Inflammatory macrophage treated with lipopolysaccharide for 1 hour (primary cell): ENCODE data around the gene ESRRG.
"Not testable (repeated sequence)": the region's sequence is repeated elsewhere in the genome, so short reads cannot be mapped to it uniquely, and the experiment has no call there.

Experiments used
- DNase-seq, 2 donors: peaks; one replicate each; pipeline ENCODE4 v3.0.0-alpha.2; 2020 to 2022

ESRRG gene

DNA sequence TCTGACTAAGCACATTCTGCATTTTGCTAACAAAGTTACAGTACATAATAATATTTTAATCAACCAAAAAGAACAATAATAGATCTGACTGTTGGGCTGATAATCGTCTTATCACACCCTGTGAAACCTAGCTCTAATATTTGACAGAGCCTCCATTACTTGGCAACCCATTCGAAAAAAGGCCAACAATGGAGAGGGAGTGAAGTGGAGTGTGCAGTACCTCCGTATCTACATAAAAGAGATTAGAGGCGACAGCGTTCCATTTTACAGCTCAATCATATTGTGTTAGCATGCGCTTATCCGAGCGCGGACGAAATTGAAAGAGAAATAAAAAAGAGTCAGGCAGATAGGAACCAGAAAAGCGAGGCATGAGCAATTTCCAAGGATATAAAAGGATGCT, 162.7 kb downstream of the ESRRG start:
- no peak for DNase-seq

DNA sequence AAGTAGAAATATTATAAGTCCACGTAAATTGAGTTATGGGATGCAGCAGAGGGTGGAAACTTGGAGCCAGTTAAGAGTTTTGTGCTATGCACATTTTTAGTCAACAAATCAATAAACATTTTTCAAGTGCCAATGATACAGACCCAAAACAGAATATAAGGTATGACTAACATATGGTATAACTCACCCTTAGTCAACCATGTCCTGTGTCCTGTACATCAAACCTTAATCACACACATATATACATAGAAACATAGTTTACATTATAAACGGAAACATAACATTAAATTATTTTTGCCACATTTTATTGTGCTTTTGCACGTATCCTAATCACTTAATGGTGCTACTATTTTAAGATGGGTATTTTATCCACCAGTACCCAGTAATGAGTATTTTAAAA, 163.9 kb downstream of the ESRRG start:
- DNase-seq, result no peak

DNA sequence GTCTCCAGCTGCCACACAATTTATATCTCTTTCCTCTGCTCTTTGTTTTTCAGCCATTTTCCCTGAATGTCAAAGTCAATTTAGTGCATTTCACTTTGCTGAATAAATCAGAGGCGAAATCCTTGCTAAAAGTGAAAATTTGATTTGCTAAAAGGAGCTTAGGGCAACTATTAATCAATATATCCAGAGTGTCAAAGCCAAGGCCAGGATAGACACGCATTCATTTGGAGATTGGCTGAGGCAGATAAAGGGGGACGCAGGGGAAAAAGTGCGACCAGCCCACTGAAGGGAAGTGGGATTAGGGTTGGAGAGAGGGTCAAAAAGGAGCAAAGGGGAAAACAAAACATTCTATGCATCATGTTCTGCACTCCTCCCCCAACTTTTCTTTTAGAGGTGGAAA, 167.6 kb downstream of the ESRRG start:
- DNase-seq, result no peak

DNA sequence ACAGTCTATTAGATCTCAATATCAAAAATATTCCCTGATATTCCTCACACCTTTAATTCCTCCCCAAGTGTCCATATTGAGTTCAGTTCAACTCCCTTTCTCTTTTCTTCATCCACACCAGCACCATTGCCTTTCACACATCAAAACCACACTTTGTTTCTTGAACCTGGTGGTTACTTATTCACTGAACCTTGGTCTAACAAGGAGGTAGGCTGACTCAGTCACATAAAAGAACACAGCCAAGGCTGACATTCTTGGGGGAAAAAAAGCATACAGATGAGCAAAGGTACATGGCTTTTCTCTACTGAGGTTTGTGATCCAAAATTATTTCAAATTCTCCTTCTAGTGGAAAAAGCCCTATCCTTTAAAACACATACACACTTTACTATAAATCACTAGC, 168.3 kb downstream of the ESRRG start:
- no peak for DNase-seq

DNA sequence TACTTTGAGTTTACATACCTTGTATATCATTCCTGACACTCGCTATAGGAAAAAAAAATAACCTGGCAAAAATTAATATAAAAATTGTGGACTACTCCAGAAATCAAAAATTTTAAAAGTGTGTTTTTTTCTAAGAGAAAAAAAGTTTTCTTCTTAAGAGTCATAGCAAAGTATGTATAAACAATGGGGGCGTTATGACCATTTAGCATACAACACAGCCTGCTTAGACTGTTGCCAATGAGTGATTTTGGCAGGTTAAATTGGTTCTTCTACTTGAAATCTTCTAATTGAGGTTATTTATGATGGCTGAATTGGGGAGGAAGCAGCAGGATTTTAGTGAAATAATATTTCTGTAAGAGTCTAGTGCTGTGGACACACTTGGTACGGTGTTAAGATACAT, 169.5 kb downstream of the ESRRG start:
- no peak for DNase-seq

DNA sequence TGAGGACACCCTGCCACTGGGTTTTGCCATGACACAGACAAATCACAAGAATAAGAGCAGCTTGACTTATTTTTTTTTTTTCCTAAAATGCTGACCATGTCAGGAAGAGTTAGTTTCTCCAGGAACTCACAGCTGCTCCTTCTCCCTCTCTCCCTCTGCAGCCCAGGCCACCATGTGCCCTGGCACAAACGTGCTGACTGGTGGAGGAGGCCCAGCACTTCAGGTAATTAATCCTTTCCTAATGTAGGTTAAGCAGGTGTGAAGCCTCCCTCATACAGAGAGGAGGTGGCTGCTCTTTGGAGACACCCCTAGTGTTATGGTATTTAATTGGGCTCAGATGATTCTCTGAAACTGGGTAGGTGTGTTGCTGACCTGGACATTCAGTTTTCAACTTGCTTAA, 170.2 kb downstream of the ESRRG start:
- DNase-seq, result no peak

DNA sequence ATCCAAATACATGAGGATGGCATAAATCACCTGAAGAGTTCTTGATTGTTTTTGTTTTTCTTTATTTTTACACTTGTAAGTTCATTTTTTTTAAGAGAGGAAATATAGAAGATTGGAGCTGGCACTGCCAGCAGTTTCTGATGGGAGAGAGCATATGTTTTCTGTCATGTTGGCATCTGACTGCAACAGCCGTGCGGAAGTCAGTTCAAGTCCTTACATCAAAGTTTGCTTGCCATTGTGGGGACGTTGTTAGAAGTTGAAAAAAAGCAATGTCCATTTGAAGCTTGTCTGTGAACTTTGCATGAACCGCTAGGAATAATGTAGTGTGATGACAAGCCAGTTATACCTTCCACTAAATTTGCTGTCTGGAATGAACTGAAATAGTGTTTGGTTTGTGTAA, 173.4 kb downstream of the ESRRG start:
- DNase-seq, result no peak

DNA sequence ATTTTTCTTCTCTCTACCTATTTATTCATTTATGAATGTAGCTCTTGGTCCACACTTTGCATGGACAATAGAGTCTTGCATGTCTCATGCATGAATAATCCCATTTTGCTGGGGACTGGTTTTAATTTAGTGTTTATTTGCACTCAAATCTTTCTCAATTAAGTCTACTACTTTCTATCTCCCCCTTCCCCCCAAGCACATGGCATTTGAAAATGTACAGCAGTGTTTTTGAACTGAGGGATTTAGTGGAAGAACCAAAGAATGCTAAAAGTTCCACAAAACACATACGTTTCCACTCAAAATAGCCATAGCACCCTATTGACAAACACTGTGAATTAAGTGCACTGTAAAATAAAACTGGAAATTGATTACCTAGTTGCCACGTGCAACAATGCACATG, 180.5 kb downstream of the ESRRG start:
- no peak for DNase-seq

DNA sequence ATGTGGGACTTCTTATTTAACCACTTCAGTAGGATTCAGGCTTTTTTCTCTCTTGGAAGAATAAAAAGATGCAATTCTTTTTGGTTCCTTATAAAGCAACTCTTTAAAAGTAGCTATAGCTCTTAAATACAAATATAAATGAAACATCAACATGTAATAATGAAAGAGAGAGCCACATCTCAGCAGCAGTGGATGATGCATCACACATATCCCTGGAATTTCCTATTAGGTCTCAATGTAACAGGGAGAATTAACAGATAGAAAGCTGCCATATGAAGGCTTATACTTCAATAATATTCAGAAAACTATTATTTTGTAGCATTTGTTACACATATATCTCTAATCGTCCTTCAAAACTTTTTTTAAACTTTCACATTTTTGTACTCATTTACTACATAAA, 181.0 kb downstream of the ESRRG start:
- DNase-seq, result no peak

DNA sequence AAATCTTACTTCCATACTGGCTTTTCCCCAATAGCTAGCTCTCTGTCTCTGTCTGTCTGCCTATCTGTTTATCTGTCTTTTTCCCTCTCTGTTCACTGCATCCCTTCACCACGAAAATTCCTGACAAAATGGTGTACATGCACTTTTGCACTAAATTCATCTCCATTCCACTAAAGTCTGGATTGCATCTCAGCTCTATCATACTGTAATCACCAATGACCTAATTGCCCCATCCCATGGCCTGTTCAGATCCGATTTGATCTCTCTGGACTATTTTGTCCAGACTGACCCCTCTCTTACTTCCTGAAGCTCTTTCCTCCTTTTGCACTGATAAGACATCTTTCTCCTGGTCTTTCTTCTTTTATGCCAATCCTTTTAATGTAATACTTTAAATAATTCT, 187.5 kb downstream of the ESRRG start:
- no peak for DNase-seq

DNA sequence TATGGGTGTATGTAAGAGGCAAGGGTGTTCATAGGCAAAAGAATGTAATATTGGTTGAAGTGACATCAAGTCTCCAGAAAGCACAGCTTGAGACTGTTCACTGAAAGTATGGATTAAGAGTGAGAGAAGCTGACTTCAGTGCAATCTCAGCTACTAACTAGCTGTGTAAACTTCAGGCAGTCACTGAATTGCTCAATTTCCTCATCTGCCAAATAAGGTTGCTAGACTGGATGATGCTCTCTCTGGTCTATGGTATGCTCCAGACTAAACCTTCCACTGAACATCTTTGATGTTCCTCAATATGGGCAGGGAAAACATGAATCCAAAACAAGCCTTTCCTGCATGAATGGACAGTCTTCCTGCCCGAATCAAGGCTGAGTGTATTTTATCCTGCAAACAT, 188.2 kb downstream of the ESRRG start:
- no peak for DNase-seq

DNA sequence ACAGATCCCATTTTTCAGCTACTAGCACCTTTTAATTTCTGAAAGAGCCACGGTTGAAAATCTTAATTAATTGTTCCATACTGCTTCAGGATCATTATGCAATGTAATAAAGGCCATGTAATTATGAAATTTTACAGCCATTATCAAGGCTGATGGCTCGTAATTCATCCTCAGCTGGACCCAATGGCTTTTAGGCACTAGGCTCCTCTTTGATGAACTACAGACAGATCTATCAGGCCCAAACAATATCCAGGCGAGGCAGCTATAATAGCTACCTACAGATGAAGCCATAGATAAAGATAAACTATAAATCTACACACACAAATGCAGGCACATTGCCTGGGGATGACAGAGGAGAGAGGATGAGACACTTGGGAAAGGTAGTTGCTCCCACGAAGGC, 189.5 kb downstream of the ESRRG start:
- no peak for DNase-seq

DNA sequence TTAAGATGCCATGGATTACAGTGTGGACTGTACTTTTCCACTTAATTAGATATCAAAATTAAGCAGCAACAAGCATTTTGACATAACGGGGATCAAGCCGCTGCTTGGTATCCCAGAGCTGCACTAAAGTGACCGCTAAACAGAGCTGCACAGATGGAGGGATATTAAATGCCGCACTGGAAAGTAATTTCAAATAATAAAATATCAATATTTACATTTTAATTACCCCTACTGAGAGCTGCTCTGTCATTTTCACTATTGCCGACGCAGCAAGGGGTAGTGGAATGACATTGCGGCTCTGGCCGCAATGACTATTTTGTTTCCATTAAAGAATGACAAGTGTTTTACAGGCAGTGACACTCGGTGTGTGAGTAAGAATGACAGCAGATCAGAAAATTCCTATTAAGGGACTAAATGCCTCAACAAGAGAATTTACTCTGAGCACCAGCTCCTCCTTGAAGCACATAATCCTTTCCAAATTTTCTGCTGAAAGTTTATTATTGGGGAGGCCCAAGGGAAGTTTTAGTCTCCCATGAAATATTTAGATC, 190.9 kb downstream of the ESRRG start:
- no peak for DNase-seq

DNA sequence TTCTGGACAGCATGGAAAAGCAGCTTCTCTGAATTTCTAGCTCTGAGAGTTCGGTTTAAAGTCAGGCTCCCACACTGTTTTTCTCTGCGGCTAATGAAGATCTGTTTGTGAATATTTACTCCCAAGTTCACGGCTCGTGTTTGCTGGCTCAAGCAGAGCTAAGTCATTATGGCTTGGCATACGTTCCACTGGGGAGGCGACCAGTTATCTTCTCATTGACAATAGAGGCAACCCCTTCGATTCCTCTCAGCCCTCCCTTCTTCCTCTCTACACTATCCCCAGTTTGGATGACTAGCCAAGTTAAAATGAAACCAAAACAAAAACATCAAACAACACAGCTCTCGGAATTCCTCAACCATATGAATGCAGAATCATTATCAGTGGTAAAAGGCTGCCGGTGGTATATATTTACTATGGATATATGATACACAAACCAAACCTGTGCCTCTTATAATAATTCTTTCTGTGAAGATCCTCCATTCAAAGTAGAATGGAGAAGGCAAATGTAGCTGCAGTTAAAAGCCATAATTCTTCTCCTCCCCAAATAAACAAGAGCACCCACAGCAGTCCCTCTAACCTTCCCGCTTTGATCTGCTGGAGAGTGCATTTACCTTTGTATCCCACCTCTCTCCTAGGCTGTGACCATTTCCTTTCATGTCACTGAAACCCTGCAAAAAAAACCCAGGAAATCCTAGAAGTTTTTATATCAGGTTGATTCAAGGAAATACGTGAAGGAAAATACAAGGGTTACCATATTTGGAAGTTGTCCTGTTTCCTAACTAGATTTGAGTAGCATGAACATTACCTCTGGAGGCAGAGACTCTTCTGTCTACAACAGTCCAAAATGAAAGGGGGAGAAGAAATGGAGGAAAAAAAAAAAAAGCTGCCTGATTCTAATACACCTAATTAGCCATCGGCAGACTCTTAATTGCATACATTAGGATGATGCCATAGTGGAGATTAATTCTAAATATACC, 191.7 kb downstream of the ESRRG start:
- DNase-seq, result peak in 1 of 2 donors; percentile 2

DNA sequence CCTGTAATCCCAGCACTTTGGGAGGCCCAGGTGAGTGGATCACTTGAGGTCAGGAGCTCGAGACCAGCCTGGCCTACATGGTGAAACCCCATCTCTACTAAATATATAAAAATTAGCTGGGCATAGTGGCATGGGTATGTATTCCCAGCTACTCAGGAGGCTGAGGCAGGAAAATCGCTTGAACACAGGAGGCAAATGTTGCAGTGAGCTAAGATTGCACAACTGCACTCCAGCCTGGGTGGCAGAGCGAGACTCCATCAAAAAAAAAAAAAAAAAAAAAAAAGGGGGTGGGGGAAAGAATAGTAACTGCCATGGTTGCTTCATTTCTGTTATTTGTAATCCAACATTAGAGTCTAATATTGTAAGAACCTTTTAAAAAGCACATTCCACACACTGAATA, 193.4 kb downstream of the ESRRG start:
- not testable (repeated sequence) for DNase-seq

DNA sequence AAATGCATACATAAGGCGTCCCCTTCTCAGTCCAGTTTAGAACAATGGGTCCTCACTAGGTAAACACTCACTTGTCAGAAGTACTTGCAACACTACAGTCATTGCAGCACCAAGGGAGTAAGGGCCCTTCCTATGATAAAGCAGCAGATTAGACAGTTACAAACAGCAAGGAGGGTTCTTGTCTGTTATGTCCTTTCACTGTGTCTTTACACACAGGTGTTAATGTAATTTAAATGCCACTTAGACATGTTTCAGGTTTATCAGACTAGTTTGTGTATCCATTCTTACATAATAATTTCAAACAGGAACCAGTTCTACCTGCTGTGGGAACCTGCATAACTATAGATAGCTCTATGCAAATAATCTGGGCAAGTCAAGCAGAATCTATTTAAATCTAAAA, 194.4 kb downstream of the ESRRG start:
- no peak for DNase-seq

DNA sequence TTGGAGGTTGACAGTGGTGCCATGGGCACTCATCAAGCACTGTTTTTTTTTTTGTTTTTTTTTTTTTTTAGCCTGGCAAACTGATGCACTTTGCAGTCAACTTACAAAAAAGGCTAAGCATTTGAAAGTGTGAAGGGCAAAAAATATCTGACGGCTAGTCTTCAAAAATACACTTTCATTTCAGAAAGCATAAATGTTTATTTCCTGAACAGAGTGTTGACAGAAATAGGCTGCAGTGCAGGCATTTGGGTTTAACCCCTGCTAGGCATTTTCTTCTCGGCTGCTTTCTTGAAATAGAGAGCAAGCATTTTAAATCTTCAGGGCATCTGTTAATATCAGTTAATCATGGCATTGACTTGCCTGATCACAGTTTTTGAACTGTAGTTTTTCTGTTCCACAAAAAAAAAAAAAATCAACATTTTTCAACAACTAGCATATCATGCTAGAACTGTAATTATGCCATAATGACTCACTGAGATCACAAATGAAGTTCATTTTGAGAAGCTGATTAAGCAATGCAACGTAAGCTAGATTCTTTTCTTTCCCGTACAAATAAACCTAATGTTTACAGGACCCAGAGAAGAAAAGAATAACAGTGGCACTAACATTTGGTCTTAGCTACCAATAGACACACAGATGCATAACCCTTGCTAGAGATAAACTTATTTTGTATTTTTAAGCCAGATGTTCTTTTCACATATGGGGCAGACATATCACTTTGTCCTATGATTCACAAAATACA, 199.6 kb downstream of the ESRRG start:
- DNase-seq, result no peak

DNA sequence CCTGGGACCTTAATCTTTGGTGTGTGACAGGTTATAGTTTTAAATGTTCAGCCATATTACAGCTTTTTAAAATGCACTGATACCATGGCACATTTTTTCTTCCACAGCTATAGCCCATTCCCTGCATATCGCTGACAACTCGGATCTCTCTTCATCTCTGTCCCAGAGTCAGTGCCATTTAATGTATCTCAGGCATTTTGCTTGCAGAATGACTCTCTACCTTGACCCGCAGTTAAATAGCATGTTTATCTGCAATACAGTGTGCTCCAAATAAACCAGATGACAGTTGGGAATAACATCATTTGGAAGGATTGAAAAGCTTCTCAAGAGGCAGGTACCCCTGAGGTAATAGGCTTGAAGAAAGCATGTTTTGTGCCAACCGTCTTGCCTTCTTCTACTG, 200.2 kb downstream of the ESRRG start:
- DNase-seq, result no peak

DNA sequence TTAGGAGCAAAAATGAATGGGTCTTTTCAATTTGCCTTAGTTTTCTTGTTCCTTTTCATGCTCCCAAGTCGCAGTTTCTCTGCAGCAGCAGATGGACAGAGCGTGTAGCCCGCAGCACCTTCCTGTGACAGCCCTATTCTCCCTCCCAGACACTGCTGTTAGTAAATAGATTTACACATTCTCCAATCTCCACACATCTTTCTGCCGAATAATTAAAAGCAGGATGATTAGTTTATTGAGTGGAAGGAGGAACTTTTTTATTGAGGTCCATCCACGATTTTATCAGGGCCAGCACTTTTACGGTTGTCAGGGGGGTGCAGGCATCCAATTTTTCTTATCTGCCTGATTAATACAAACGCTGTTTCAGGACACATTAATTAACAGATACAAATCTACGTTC, 201.8 kb downstream of the ESRRG start:
- no peak for DNase-seq

DNA sequence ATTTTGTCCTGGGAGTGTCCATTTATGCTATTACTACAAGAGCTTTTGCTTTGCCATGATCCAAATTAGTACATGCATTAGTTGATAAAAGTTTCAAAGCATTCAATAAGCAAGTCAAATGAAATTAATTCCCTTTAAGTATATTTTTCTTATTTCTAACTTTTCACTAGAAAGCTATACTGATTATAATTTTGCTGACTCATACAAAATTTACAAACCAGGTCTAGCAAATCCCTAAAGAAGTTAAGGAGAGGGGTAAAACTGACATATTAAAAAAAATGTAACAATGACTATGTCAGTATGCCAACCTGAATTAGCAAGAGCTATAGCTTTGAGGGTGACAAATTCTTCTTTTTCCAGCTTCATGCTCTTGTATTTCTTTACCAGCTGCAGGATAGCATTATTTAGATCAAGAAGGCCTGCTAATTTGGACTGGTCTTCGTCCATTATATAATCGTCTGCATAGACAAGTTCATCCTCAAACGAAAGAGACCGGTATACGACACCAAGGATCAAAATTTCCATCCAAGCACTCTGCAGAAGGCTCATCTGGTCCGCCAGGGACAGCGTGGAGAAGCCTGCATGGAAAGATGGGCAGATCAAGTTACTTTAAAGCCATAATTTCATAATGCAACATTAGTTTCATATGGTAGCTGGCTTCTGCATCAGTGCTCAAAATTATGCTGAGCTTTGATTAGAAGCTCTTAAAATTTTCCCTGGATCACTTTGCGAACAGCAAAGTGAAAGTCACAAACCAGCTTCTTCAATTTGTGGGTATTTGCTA, 204.2 kb downstream of the ESRRG start:
- DNase-seq, result no peak

DNA sequence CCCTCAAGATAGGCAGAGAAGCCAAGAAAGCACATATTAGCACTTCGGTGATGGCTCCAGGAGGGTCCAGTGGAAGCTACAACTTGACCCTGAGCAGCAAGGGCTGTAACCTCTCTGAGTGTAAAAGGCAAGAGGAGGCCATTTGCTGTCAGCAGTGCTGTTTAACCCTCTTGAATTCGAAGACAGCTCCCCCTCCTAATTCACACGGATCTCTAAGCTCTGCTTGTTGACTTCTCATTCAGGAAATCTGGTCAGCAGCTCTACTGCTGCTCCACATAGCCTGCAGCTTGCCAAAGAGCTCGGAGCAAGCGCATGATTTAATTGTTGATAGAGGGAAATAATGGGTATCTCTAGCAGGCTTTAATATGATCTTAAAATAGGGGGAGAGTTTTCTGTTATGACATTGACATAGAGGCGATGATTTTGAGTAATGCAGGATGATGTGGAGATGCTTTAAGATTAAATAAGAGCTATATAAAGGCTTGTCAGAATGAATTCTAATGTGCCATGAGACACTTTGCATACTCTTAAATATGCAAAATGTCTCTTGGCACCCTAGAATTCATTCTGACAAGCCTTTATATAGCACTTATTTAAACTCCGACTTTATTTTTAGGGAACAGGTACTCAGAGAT, 220.6 kb downstream of the ESRRG start:
- no peak for DNase-seq

DNA sequence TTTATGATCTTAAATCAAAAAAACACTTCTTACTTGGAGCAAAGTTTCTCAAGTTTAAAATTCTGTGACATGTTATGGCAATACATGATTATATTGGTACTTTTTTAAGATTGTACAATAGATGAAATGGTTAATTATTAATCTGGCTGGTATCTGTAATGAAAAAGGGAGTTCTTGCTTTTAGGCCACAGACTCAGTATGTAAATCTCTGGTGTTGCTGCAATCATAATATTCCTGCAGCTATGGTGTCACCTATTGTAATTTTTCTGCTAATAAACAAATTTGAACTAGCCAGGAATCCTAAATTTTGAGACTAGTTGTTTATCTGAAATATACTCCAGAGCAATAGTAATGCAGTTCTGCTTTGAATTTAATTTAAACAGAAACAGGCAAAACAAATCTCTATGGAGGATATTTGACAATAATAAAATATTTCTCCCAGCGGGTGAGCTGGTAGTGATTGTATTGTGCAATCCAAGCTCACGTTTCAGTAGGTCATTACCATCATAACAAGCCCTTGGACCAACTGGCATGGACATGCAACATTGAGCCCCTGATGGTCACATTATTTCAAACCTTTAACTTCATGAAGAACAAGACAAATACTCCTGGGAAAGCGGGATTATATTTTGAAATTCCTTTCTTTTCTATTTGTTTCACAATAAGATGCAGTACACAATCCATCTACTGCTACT, 222.8 kb downstream of the ESRRG start:
- no peak for DNase-seq
